ENCODE measurements around the gene CCDC17.

Gene CCDC17

DNA sequence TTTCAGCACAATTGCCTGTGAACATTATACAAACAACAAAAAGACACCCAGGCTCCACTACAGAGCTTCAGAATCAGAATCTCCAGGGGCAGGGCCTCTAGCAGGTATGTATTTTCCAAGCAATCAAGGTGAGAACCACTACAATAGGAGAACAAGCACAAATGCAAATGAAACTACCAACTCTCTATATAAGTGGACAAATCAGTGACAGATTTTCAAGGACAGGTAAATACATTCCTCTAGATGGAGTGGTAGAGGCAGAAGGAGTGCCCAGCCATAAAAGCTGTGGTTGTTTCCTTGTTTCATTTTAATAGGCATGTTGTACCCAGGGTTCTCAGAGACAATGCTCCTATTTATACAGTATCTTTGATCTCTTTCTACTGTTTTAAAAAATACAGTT lies 20.1 kb upstream of the CCDC17 start:
- H3K9ac ChIP-seq (ENCODE audit: low read depth, low read length) = no peak overlapping the region
- H3K9me3 ChIP-seq (ENCODE audit: control insufficient read depth, insufficient read depth, low read length) = no peaks in the 10 kb centered on the region
- H3K4me1 ChIP-seq (ENCODE audit: insufficient read depth, low read length) = no peaks in the 10 kb centered on the region
- peaks cover 15% of the 10 kb centered on the region for H3K36me3 ChIP-seq (ENCODE audit: insufficient read depth, low read length)

- no peak overlapping the region for H3K9ac ChIP-seq (ENCODE audit: low read depth, low read length)
- peaks cover 21% of the 10 kb centered on the region for H3K36me3 ChIP-seq (ENCODE audit: insufficient read depth, low read length)
- H3K4me1 ChIP-seq (ENCODE audit: insufficient read depth, low read length) = no peaks in the 10 kb centered on the region
- H3K9me3 ChIP-seq (ENCODE audit: control insufficient read depth, insufficient read depth, low read length) = no peaks in the 10 kb centered on the region
These were observed 19.5 kb upstream of the CCDC17 start for GRCh38 chr1:45643321-45643720.

DNA sequence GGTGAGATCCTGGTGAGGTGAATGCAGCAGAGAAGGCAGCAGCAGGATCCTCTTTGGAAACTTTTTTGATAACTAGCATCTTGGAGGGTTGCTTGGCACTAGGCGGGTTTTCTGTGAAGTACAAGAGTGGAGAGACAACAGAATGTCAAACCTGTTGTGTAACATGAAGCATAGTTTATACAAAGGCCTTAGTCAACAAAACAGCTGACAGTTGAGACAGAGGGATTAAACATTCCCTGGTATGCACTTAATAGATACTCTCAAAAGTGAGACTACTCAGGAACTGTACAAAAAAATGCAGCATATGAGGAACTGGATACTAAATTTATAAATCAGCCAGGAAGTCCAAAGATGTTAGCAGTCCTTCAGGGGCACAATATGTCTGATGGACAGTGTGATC lies 16.4 kb upstream of the CCDC17 start:
- Histone ChIP-seq H3K36me3 (ENCODE audit: insufficient read depth, low read length) (peaks cover 26% of the 10 kb centered on the region), H3K9ac (ENCODE audit: low read depth, low read length) (no peak overlapping the region), H3K9me3 (ENCODE audit: control insufficient read depth, insufficient read depth, low read length) (no peaks in the 10 kb centered on the region), H3K4me1 (ENCODE audit: insufficient read depth, low read length) (no peaks in the 10 kb centered on the region)

DNA sequence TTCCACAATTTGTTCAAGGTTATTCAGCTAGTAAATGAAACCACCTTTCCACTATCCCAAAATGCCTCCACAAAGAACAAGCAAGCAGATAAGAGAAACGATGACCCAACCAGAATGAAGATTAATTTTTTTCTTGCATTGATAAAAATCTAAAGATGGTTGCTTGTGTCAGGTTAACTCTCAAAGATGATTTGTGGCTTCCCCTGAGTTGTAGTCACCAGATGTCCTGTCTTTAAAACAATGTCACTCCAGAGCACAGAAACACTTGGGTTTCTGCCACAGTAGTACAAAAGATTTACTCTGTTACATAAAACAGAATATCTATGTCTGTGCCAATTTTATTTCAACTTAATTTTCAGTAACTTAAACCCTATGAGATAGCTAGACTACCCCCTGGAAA lies 11.4 kb upstream of the CCDC17 start:
- H3K9ac ChIP-seq (ENCODE audit: low read depth, low read length) = no peak overlapping the region; the same call in 1 of the 2 replicates

GRCh38 chr1:45630429-45630828 lies 6.6 kb upstream of the CCDC17 start:
- H3K9ac ChIP-seq (ENCODE audit: low read depth, low read length) = no peak overlapping the region

More for the DNA sequence above, 11.4 kb upstream of the CCDC17 start:
- peaks cover 48% of the 10 kb centered on the region for H3K36me3 ChIP-seq (ENCODE audit: insufficient read depth, low read length)
- H3K4me1 ChIP-seq (ENCODE audit: insufficient read depth, low read length) = no peaks in the 10 kb centered on the region
- H3K9me3 ChIP-seq (ENCODE audit: control insufficient read depth, insufficient read depth, low read length) = no peaks in the 10 kb centered on the region

DNA sequence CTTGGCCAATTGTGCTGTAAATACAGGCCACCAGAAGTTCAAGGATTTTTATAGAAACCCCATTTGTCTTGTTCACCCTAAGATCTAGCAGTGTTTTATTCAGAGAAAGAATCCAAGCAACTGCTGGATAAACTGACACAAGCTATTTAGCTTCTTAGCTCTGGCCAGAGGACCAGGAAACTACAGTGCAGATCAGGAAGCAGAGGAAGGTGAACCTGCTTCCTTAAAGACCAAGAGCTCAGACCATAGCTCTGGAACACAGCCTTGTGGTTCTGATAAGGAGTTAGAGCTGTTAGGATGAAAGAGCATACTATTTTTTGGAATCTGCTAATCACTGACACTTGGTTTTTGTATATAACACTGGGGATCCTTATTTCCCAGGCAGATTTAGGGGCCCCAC lies 5.2 kb upstream of the CCDC17 start:
- H3K9ac ChIP-seq (ENCODE audit: low read depth, low read length) = no peak overlapping the region
- H3K9me3 ChIP-seq (ENCODE audit: control insufficient read depth, insufficient read depth, low read length) = no peaks in the 10 kb centered on the region
- H3K4me1 ChIP-seq (ENCODE audit: insufficient read depth, low read length) = no peaks in the 10 kb centered on the region
- H3K36me3 ChIP-seq (ENCODE audit: insufficient read depth, low read length) = peaks cover 28% of the 10 kb centered on the region

More at GRCh38 chr1:45630429-45630828, 6.6 kb upstream of the CCDC17 start:
- Histone ChIP-seq H3K36me3 (ENCODE audit: insufficient read depth, low read length) (peaks cover 40% of the 10 kb centered on the region), H3K9me3 (ENCODE audit: control insufficient read depth, insufficient read depth, low read length) (no peaks in the 10 kb centered on the region), H3K4me1 (ENCODE audit: insufficient read depth, low read length) (no peaks in the 10 kb centered on the region)

DNA sequence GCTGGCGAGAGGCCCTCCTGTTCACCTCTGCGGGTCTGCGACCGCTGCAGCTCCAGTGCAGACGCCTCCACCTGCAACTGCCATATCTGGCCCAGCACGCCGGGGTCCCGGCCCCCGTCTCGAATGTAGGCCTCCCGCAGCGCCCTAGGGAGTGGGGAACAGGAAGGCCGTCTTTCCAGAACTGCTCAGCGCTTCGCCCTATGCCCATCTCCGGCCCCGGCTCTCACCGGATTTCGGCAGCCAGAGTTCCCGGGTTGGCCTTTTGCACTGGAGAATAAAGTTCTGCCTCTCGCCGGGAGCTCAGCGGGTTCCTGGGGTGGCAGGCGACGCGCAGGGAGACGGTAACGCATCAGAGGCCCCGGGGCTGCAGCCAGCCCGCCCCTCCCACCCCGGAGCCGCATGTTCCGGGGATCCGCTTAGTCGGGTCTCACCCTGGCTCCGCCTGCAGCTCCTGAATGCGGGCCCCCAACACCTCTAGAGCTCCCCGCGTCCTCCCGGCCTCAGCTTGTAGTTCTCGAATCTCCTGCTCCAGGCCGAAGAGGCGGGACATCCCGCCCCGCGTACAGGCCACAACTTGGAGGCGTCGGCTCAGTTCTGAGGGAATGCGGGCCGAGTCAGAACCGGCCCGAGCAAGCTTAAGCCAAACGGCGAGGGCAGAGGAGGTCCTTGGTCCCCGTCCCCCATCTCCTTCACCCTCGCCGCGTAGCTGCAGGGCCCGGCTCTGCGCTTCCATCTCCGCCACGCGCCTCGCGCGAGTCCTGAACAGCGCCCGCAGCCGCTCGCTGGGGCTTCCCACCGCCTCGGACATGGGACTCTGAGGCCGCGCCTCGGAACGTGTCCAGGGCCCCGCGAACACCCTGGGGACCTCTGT lies 1.1 kb downstream of the CCDC17 start:
- peaks cover 9% of the 10 kb centered on the region; the same call in 1 of the 2 replicates for H3K36me3 ChIP-seq (ENCODE audit: insufficient read depth, low read length)
- H3K9me3 ChIP-seq (ENCODE audit: control insufficient read depth, insufficient read depth, low read length) = no peaks in the 10 kb centered on the region
- no peak overlapping the region for H3K9ac ChIP-seq (ENCODE audit: low read depth, low read length)
- no peaks in the 10 kb centered on the region for H3K4me1 ChIP-seq (ENCODE audit: insufficient read depth, low read length)

- Histone ChIP-seq H3K4me1 (ENCODE audit: insufficient read depth, low read length) (no peaks in the 10 kb centered on the region), H3K9ac (ENCODE audit: low read depth, low read length) (no peak overlapping the region), H3K36me3 (ENCODE audit: insufficient read depth, low read length) (peaks cover 13% of the 10 kb centered on the region), H3K9me3 (ENCODE audit: control insufficient read depth, insufficient read depth, low read length) (no peaks in the 10 kb centered on the region)
These were observed 1.8 kb downstream of the CCDC17 start for GRCh38 chr1:45621895-45622523.

DNA sequence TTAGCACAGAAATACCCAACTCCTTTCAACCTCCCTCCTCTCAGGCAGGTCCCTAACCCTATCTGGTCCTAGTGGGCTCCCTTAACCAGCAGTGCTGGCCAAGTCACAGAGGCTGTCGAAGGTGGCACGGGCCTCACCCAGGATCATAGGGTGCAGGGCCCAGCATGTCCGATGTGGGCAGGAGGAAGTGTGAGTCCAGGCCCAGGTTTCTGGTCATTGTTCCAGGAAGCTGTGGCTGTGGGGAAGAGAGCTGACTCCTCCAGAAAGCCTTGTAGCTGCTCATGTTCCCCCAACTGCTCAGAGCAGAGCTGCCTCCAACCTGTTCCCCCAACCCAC lies 2.4 kb downstream of the CCDC17 start:
- Histone ChIP-seq H3K9me3 (ENCODE audit: control insufficient read depth, insufficient read depth, low read length) (no peaks in the 10 kb centered on the region), H3K36me3 (ENCODE audit: insufficient read depth, low read length) (peaks cover 16% of the 10 kb centered on the region), H3K4me1 (ENCODE audit: insufficient read depth, low read length) (no peaks in the 10 kb centered on the region), H3K9ac (ENCODE audit: low read depth, low read length) (no peak overlapping the region)

- Histone ChIP-seq H3K9ac (ENCODE audit: low read depth, low read length) (no peak overlapping the region), H3K36me3 (ENCODE audit: insufficient read depth, low read length) (peaks cover 22% of the 10 kb centered on the region), H3K9me3 (ENCODE audit: control insufficient read depth, insufficient read depth, low read length) (no peaks in the 10 kb centered on the region), H3K4me1 (ENCODE audit: insufficient read depth, low read length) (no peaks in the 10 kb centered on the region)
These were observed 3.0 kb downstream of the CCDC17 start for GRCh38 chr1:45620588-45621500.

DNA sequence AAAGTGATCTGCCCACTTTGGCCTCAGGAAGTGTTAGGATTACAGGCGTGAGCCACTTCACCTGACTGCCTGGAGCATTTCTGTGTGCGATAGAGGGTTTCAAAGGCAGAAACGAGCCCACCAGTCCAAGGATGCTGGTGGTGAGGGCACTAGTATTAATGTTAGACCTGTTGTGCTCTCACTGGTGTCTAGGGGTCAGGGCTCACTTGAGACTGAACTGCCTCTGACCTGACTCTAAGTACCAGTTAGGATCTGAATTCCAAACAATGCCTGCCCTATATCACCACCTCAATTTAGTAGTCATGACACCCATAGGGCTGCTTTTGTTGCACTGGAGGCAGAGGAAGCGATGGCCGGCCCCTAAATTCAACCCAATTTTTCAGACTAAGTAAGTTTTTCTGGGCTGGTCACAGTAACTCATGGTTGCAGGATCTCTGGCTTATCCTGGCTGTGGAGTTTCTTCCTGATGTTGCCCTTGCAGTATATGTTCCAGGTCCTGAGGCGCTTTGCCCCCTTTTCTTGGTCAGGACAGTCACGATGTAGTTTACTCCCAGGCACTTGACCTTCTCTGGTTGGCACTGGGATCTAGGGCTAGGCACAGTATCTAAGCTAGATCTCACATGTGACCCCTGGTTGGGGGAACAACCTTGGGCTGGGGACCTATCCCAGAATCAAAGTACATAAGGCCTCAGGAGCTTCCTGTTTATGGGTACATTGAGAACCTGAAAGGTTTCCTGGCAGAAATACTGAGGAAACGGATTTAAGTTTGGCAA lies 4.5 kb downstream of the CCDC17 start:
- peaks cover 32% of the 10 kb centered on the region for H3K36me3 ChIP-seq (ENCODE audit: insufficient read depth, low read length)
- H3K9me3 ChIP-seq (ENCODE audit: control insufficient read depth, insufficient read depth, low read length) = no peaks in the 10 kb centered on the region
- H3K4me1 ChIP-seq (ENCODE audit: insufficient read depth, low read length) = no peaks in the 10 kb centered on the region
- no peak overlapping the region for H3K9ac ChIP-seq (ENCODE audit: low read depth, low read length)

- Histone ChIP-seq H3K4me1 (ENCODE audit: insufficient read depth, low read length) (no peaks in the 10 kb centered on the region), H3K9ac (ENCODE audit: low read depth, low read length) (no peak overlapping the region), H3K36me3 (ENCODE audit: insufficient read depth, low read length) (peaks cover 44% of the 10 kb centered on the region), H3K9me3 (ENCODE audit: control insufficient read depth, insufficient read depth, low read length) (no peaks in the 10 kb centered on the region)
These were observed 6.2 kb downstream of the CCDC17 start for GRCh38 chr1:45617618-45618017.

GRCh38 chr1:45615885-45616284 lies 8.0 kb downstream of the CCDC17 start:
- Histone ChIP-seq H3K4me1 (ENCODE audit: insufficient read depth, low read length) (no peaks in the 10 kb centered on the region), H3K9ac (ENCODE audit: low read depth, low read length) (no peak overlapping the region), H3K9me3 (ENCODE audit: control insufficient read depth, insufficient read depth, low read length) (no peaks in the 10 kb centered on the region), H3K36me3 (ENCODE audit: insufficient read depth, low read length) (peaks cover 50% of the 10 kb centered on the region)
